Right renal cortex interstitium (tissue), 3 donors: ENCODE data around the gene PYCR2. TPM values are rescaled to one million over a fixed set of nuclear protein-coding genes. Genes with fewer than 3 reads are reported as not detected.
"Not testable (repeated sequence)": the region's sequence is repeated elsewhere in the genome, so short reads cannot be mapped to it uniquely, and the experiment has no call there.

Source experiments
- DNase-seq, 3 donors: peaks; one replicate each; pipeline ENCODE4 v3.0.0-alpha.2; 2013; ENCODE audit warnings: low read depth in 3 of 3, low spot score in 2 of 3
- polyA plus RNA-seq, 3 donors: library from polyadenylated mRNA; unstranded; fragments of 120-200 nt; gene quantifications; one replicate each; pipeline ENCODE4 v1.2.1, GENCODE V29; 2013; ENCODE audit not compliant: insufficient read length in 3 of 3

PYCR2 gene
- polyA plus RNA-seq, 3 donors: 40.2 to 50.2 (median 48.4) TPM

DNA sequence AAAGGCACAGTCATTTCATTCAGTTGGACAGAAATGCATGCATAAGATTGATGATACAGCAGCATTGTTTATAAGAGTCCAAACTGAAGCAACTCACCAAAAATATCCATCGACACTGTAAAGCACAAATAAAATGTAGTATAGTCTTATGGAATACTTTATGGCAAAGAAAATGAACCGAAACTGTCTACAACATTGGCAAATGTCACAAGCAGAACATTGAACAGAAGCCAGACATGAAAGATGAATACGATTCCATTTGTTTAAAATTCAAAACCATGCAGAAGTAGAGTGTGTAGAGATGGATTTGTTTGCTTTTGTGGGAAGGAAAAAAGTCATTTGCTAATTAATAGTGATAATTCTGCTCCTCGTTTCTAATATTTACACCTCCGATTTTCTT is 27.6 kb downstream of the PYCR2 start:
- DNase-seq: no peak

DNA sequence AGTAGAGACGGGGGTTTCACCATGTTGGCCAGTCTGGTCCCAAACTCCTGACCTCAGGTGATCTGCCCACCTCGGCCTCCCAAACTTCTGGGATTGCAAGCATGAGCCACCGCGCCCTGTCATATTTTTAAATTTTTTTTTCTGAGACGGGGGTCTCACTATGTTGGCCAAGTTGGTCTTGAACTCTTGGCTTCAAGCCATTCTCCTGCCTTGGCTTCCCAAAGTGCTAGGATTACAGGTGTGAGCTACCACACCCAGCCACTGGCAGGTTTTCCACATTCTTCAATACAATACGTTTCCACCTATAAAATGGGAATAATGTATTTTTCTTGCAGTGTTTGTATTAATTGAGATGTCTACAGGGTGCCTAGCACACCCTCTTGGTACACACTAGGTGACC is 31.7 kb downstream of the PYCR2 start:
- no peak for DNase-seq

DNA sequence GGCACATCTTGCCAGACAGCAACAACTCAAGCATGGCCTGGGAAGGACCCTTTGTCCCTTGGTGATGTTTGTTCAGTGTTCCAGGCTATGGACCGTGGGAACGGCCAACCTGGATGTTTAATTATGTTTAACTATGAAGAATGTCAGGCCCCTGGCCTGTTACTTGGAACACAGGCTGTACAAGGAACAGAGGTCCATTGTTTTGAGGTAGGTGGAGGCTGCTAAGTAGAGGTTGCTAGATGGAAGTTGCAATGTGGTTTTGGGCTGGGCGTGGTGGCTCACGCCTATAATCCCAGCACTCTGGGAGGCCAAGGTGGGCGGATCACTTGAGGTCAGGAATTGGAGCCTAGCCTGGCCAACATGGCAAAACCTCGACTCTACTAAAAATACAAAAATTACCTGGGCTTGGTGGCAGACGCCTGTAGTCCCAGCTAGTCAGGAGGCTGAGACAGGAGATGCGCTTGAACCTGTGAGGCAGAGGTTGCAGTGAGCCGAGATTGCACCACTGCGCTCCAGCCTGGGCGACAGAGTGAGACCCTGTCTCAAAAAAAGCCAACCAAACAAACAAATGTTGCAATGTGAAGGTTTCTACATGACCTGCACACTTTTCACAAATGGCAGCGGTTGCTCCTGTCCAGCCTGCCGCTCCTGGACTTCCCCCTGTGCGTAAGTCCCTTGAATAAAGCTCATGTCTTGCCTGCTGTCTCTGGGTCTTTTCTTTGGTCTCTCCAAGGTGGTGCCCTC is 32.6 kb downstream of the PYCR2 start:
- no peak for DNase-seq

DNA sequence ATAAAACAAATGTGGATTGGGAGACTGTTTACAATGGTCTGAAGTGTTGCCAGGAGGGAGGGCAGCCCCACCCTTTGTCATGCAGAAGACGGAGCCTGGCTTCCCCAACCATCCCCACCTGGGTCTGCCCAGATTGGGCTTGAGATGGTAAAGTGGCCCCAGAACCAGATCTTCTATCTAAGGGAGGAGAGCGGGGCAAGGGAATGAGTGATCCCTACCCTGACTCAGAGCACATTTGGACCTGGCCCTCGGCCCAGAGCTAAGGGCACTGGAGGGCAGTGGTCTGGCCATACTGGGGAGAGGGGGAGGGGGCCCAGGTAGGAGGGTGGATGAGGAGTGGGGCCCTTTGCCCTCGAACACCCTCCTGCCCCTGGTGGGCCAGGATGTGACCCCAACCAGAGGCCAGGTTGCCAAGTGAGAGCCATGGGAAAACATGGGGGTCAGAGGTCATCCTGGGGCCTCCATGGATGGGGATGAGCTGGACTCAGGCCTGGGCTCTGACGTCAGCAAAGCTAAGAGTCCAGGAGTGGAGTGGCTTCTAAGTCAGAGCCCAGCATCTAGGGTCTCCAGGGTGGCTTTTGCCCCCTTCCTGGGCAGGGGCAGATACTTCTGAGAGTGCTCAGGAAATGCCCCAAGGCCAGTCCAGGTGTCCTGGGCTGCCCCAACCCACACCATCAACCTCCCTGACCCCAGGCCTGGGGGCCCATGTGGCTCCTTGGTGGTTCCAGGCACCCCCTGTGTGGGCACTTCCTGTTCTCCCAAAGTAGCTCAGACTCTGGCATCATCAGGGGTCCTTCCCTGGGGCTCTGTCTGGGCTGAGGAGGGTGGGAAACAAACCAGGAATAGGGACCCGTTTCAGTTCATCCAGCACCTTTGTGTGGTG is 33.5 kb downstream of the PYCR2 start:
- DNase-seq: no peak

DNA sequence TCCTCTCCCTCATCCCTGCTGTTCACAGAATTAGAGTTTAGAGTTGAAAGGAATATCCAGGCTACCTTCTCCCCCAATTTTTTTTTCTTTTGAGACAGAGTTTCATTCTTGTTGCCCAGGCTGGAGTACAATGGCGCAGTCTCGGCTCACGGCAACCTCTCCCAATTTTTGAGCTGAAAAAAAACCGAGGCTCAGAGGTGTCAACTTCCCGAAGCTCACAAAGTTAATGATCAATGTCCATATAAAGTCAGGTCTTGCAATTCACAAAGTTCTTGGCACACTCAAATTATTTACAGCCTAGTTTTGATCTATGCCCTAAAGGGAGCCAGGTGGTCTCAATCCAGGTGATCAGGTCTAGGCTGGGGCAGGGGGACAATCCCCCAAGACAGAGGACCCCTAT is 34.3 kb downstream of the PYCR2 start:
- DNase-seq: no peak

DNA sequence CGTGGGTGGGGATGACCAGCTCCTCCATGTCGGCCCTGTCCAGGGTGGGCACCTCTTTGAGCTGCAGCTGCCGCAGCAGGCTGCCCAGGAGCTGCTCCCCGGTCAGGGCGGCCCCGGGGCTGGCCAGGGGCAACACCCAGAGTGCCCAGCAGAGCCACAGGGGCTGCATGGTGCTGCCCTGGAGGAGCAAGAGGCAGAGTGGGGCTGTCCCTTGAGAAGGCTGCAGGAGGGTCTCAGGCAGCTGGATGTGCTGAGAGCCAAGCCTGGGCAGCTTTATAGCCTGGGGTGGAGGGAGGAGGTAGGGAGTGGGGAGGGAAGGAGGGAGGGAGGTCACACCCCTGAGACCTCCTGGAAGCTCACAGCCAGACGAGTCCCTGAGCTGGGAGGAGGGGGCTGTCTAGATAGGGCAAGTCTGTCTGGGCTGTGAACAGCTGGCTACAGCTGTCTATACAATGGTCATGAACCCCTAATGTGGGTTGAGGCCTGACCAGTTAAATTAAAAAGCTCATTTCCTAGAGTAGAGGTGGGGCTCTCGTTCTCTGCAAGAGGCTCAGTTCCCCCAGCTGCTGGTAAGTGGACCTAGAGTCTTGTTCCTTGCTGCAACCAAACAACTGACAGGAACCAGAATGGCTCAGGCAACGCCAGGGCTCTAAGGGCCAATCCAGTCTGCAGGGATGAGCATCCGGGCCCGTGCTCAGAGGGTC is 35.0 kb downstream of the PYCR2 start, which contains the start of gene LEFTY1:
Gene LEFTY1 (minus strand): TSS at position 249 of the 704 bp plus-strand sequence. CDS start 80 bp downstream, at position 169.
- peak in 2 of 3 donors; percentile 81 to 86 for DNase-seq

DNA sequence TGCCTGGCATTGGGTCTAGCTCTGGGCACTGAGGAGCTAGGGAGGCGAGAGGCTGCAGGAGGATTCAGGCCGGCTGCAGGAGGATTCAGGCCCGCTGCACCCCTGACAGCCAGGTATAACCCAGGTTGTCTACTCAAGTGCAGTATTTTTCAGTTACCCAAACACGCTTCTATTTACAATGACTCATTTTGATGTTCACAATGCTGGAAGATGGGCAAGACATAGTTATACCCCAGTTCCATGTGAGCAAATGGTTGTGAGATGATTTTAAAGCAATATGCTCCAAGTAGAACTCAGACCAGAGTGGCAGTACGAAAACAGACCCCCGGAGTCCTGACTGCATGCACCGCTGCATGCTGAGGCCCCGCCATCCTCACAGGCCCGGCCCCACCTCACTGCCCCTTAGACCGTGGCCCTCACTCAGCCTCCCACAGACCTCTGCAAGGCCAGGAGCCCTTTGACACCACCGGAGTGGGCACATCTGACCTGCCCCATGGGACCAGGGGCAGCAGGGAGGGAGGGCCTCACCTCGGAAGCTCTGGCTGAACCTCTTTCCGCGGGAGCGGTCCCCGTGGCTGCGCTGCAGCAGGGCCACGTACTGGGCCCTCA is 35.7 kb downstream of the PYCR2 start:
- no peak for DNase-seq

DNA sequence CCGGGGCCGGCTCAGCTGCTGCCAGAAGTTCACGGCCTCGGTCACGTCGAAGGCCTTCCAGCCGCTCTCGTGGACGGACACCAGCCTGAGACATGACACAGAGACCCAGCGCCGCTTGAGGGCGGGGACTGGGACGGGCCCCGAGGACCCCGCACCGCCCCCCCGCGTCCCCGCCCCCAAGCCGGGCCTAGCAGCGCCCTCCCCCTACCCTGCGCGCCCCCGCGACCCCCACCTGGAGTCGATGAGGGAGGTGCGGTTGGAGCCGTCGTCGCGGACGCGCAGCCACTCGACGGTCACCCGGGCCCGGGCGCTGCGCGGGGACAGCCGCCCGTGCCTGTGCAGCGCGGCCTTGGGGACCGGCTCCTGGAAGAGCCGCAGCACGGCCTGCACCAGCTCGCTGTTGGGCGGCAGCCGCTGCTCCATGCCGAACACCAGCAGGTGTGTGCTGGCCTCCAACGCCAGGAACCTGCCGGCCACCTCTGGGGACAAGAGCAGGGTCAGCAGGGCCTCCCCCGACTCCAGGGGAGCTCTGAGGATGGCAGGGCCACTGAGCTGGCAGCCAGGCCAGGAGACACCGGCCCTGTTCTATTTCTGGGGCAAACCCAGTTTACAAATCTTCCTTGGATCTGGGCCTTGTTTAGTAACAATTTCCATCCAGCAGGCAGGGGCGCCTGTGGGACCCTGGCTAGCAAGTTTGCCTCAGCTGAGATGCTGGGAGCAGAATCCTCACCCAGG is 36.3 kb downstream of the PYCR2 start:
- not testable (repeated sequence) for DNase-seq

DNA sequence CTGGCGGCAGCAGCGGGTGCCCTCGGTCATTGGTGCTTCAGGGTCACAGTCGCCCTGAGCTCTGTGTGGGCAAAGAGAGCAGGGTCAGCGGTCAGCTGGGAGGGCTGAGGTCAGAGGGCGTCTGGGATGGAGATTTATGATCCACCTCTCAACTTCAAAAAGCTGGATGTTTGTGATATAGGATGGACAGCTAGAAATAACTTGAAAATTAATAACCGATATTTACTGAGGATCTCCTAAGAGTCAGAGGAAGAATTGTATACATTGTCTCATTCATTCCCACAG is 37.1 kb downstream of the PYCR2 start:
- DNase-seq: no peak

DNA sequence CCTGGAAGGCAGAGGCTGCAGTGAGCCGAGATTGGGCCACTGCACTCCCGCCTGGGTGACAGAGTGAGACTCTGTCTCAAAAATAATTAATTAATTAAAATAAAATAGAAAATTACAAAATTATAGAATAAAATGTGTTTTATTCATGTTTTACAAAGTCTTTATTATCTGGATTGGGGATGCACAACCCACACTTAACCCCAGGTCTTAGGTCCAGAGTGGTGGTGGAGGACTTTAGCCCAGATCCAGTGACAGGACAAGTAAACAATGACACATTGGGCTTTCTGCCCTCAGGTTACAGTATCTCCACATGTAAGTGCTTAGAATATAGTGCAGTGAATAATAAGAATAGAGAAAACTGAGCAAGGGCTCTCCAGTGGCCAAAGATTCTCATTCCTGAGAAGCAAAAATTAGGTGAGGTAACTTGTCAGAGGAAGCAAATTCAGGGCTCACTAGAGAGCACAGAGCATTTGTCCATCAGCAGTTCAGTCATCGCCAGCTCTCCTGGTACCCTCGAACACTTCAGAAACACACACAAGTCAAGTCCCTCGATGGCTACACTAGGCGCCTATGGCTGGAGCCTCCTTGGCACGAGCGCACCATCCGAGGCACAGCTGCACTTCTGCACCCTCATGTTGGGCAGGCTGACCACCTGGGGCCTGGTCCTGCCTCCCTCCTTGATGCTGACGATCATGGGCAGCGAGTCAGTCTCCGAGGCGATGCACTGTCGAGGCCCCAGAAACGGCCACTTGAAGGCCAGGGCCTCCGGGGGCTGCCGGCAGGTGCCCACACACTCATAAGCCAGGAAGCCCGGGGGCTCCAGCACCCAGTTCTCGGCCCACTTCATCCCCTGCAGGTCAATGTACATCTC is 37.7 kb downstream of the PYCR2 start:
- DNase-seq: no peak

DNA sequence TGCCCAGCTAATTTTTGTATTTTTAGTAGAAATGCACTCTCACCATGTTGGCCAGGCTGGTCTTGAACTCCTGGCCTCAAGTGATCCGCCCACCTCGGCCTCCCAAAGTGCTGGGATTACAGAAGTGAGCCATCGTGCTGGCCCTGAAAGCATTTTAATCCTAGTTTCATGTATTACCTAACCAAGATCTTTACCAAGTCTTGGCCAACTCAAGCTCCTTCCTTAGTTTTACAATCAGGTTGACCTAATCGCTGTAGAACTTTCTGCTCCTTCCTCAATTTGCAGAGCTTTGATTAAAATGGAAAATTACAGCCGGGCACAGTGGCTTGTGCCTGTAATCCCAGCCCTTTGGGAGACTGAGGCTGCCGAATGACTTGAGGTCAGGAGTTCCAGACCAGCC is 38.7 kb downstream of the PYCR2 start:
- DNase-seq: no peak

DNA sequence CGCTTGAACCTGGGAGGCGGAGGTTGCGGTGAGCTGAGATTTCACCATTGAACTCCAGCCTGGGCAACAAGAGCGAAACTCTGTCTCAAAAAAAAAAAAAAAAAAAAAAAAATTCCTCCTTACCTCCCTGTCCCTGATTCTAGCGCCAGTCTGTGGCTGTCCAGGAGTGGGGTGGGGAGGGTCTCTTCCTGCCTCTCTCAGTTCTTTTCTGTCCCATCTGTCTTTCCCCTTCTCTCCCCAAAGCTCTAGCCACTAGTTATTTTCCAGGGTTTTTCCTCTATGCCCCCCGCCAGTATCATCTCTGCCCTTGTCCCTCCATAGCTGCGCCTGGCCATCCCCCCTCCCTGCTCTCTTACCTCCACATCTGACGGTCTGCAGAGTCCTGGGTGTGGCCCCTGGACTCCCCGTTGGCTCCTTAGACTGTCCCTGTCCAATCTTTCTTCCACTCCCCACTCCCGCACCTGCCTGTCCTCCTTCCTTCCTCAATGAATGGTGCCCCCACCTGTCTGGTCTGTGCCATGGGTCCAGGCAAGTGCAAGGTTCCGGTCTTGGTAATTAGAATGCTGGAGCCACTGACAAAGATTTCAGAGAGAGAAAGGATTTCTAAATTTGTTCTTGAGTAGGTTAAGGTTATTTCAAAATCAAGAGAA is 40.3 kb downstream of the PYCR2 start:
- no peak for DNase-seq

DNA sequence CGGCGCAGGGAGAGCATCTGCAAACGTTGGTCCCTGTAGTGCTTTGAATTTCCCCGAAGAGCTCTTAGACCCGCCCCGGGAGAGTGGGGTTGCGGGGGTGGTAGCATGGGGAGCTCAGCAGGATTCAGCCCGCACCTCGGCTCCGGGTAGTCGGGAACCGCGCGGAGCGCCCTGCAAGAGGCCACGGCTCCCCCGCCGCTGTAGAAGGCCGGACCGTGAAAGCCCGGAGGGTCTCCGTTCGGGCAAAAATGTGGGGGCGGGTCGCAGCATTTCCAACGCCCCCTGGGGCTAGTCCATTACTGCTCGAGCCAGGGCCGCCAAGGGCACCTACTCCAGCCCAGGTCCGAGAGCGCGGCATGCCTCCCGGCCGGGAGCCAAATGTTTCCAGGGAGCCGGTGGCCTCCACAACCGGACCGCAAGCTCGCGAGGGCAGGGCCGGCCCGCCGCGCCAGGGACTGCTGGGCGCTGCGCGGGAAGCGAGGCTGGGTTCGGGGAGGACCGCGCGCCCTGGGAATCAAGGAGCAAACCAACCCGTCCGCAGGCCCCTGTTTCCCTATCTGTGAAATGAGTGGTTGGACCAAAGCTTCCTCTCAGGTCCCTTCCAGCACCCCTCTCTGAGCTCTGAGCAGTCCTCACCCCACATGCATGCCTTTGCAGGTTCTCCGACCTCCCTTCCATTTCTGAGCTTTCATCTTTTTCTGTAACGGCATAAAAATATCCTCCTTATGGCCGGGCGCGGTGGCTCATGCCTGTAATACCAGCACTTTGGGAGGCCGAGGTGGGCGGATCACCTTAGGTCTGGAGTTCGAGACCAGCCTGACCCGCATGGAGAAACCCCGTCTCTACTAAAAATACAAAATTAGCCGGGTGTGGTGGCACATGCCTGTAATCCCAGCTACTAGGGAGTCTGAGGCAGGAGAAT is 41.1 kb downstream of the PYCR2 start:
- DNase-seq: no peak

DNA sequence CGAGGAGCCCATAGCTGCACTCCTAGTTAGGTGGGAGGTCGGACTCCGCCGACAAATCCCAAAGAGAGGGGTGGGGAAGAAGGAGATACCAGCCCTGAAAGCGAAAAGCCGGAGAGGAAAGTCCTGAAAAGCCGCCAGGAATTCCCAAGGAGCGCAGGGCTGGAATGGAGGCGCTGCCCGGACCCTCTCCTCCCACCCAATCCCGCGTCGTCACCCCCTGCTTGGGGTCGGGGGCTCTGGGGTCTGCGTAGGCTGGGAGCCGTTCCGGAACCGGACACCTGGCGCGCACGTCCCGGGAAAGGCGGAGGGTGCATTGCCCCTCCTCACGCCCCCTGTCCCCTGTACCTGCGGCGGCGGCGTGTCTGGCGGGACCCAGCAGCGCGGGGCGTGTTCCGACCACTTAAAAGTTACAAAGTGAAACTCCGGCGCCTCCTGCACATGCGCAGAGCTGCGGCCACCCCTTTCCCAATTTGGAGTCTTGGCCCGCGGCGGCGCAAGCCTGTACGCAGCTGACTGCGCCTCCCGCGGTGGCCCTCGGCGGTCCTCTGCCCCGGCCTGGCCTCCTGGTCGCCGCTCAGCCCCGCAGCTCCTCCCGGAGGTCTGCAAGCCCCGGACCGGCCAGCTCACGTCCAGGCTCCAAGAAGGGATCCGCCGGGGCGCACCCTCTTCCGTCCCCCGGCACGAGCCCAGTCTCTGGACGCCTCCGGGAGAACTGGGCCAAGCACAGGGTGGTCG is 41.9 kb downstream of the PYCR2 start, which contains the start of gene TMEM63A:
Gene TMEM63A (minus strand): TSS at position 422 of the 735 bp plus-strand sequence. CDS start 4,800 bp downstream, outside the sequence.
- peak in 2 of 3 donors; percentile 79 to 80 for DNase-seq

DNA sequence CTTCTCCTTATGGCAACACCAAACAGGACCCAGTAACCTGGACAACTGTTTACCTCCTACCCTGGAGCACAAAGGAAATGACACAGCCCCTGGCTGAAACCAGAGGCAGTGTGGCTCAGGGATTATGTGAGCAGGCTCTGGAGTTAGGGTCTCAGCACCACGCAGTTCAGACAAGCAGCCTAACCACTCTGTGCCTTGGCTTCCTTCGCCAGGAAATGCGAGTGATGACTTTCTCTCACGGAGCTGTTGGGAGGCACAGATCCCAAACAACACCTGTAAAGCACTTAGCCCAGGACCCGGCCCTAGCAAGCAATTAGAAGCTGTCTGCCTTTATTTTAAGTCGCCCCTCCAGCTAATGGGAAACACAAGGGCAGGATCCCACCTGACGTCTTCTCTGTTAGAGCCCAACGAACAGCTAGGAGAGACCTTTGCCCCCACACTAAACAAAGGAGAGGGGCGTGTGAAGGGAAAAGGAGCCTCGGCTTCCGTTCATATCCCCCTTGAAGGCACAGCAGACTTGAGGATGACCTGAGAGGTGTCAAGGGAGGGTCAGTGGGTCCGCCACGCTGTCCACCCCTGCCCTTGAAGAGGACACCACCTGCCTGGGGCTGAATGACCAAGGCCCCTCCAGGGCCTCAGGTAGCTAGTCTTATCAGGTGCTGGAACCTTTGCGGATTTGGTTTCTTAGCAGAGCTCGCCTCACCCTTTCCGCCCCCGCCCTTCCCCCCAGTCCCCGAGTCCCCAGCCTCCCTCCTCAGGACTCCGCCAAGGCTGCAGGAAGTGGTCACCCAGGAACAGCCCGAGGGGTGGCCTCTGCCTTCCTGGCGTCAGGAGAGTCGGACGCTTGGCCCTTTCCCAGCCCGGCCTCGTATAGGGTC is 42.7 kb downstream of the PYCR2 start:
- no peak for DNase-seq

DNA sequence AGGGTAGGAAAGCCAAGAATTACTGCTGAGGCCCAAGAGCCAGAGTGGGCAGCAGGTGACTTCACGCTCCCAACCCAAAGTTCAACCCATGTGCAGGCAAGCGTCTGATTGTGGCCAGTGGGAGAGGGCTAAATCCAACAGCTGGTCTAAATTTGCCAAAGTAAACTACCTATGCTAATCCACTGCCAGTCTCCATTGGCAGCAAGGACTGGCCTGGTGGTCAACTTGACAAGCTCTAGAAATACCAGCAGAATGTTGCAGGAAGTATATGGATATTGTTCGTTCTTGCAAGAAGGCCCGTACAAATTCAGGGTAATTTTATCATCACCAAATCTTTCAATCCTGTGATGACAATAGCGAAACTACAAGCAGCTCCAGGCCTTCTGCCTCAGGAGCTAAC is 43.4 kb downstream of the PYCR2 start:
- no peak for DNase-seq
